Stimulated activated CD8-positive, alpha-beta memory T cell treated with anti-CD3 and anti-CD28 coated beads, Interleukin-12 subunit alpha, Interleukin-12 subunit beta, amount 100 ng/mL, for 24 hours (primary cell): ENCODE results near the gene BARD1.
"Not testable (repeated sequence)": the region's sequence is repeated elsewhere in the genome, so short reads cannot be mapped to it uniquely, and the experiment has no call there.

Experiments used
- DNase-seq: peaks from one replicate; pipeline ENCODE4 v3.0.0-alpha.2; 2020; ENCODE audit errors: extremely low read depth

Gene BARD1

DNA sequence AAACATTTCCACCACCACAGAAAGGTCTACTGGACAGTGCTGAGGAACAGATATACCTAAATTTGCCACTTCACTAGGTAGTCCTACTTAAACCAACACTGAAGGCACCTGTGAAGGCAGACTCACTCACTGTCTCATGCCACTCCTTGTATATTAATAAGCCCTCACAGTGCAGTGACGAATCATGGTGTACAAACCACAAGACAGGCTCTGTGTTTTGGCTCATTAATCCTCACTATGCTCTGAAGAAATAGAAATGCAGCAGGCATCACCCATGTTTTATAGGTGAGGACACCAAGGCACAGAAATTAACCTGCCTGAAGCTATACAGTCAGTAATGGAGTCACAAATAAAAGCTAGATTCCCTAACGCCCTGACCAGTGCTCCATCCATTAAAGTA is 44.3 kb downstream of the BARD1 start:
- DNase-seq: no peak

DNA sequence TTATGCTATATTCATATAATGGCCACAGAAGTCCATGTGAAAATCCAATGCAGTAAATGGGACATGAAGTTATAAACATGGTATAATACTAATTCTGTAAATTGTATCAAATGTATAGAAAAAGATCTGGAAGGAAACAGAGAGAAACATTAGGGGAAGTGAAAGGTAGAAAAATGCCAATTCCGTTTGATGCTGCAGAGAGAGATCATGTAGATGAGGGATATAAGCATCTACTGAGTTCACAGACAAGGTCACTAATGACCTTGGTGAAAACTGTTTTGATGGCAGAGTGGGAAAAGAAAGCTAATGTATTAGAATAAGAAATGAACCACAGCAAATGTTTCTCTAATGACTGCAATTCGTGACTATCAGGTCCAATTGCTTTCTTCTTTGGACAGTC is 56.0 kb downstream of the BARD1 start:
- no peak for DNase-seq

DNA sequence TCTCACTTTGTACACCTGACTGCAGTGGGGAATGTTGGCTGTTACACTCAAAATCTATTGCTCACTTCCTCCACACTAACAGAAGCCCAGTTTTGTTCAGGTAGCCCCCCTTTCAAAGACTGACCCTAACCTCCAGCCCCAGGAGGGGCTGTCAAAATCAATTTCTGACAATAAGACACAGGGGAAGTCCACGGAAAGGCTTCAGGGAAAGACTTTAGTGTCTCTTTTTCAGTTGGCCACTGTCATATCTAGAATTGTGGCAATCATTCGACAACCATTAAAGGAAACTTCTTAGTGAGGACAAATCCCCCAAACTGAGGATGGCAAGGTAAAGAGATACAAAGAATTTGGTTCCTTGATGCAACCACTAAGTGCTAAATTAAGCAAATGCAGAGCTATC is 59.0 kb downstream of the BARD1 start:
- DNase-seq: no peak

DNA sequence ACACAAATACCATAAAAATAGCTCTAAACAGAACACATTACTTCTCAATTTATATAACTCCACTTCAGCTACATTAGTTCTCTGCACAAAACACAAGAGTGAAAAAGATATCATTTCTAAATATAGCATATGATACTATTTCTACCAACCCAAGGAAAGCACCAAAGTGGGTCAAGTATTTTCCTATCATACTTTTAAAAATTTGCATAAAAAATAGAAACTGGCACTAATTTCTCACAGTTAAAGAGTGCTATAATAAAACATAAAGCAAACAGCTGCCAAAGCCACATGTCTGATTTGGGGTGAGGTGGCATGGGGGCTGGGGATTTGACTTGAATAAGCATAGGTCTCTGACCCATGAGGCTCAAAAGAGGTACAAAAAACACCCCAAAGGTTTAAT is 61.5 kb downstream of the BARD1 start:
- no peak for DNase-seq

DNA sequence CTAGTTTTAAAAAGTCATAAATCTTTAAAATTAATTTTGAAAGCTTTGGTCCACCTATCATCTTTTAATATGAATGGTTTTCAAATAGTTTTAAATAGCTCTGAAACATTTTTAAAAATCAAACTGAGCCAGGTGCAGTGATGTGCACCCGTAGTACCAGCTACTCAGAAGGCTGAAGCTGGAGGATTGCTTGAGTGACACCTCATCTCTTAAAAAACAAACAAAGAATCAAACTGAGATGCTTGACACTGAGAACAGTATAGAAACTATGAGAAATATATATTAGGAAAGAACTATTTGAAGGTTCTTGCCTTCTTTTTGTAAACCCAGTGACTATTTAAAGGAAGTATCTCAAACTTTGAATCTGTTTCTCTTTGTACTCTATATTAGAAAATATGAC is 67.4 kb downstream of the BARD1 start:
- DNase-seq: no peak

DNA sequence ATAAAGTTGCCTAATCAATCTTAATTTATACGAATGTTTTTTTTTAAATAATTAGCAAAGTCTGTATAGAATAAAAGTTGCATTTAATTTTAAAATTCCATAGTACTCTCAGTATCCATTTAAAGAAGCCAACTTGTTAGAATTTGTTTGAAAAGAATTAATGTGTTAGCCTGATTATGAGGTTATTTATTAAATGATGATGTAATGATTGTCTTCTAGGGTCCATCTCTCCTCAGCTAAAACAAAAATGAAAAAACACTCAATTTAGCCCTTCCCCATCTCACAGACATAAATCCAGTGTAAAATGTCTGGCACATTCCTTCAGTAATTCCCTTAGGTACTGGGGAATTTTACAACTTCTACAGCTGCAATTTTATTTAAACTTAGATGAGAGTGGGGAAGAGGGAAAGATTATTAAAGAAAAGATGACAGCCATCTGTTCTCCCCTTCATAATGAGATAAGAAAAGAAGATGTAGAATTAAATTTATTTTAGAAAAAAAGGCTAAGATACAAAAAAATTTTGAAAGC is 68.6 kb downstream of the BARD1 start:
- DNase-seq: no peak

DNA sequence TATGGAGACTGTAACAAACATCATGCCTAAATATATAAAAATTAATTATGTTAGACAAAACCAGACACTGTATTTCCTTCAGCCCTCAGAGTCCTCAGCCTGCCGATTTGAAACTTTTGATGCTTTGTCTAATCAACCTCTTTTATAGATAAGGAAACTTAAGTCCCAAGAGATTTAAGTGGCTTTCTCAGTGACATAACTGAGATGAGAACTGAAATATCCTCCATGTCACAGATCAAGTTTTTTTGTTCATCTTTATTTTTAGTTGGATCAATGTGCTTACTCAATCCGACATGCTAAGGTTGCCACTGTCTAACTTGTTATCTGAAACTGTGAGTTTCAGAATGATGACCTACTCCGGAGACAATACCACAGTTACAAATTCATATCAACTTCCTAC is 72.3 kb downstream of the BARD1 start:
- DNase-seq: no peak

DNA sequence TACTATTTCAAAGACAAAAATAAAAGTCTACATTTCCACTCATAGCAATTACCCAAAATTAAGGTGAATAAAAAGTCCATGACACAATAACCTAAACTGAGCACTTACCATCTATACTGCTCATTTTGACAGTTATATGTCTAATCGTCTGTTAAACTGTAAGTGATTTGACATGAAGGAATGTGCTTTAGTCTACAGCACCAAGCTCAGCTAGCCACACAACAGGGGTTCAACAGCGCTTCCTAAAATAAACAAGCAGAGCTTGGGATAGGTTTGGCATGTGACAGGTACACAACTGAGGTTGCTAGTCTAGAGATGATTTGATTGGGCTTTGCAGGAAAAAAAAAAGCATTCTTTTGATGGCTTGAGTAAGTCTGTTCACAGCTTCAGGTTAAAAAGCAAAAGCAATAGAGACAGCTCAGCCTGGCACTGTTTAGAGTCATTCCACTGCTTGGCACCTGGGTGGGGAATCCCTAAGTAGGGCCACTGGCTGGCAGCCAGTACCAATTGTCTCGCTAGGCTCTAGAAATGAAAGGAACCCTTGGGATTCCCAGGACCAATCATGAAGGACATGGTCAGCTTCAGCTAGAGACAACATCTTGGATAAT is 78.6 kb downstream of the BARD1 start:
- DNase-seq: no peak

DNA sequence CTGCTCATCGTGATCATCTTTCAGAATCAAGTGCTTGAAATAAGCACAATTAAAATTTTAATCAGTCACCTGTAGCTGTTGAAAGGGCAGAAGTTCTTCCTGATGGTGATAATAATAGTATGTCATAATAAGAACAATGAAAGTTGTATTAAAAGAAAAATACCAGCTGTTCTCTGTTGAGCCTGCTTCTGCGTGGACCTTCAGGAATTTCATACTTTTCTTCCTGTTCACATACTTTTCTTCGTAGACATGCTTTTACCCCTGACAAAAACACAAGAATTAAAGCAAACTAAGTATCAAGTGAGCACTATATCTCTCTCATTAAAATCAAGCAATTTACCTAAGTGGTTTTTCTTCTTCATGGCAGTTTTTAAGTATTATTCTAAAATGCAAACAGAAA is 79.2 kb downstream of the BARD1 start:
- DNase-seq: no peak

DNA sequence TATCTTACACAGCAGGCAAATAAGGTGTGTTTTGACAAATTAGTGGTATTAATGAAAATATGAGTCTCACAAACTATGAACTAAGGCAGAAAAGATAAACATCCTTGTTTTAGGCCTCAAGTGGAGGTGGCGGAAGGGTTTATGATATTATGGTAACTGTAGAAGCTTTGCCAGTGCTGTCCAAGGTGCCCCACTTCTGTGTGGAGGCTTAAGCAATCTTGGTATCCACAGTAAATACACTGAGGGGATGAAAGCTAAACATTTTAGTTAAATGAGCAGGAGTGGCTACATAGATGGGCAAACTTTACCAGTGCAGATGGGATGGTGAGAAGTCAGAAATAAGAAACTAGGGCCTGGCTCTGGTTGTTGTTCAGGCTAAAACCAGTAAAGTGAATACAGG is 84.7 kb downstream of the BARD1 start:
- DNase-seq: no peak

DNA sequence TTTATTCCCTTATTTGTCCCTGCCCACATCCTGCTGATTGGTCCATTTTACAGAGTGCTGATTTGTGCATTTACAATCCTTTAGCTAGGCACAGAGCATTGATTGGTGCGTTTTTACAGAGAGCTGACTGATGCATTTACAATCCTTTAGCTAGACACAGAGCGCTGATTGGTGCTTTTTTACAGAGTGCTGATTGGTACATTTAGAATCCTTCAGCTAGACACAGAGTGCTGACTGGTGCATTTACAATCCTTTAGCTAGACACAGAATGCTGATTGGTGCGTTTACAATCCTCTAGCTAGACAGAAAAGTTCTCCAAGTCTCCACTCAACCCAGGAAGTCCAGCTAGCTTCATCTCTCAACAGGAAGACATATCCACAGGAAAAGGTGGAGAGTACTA is 91.6 kb downstream of the BARD1 start:
- DNase-seq: not testable (repeated sequence)

DNA sequence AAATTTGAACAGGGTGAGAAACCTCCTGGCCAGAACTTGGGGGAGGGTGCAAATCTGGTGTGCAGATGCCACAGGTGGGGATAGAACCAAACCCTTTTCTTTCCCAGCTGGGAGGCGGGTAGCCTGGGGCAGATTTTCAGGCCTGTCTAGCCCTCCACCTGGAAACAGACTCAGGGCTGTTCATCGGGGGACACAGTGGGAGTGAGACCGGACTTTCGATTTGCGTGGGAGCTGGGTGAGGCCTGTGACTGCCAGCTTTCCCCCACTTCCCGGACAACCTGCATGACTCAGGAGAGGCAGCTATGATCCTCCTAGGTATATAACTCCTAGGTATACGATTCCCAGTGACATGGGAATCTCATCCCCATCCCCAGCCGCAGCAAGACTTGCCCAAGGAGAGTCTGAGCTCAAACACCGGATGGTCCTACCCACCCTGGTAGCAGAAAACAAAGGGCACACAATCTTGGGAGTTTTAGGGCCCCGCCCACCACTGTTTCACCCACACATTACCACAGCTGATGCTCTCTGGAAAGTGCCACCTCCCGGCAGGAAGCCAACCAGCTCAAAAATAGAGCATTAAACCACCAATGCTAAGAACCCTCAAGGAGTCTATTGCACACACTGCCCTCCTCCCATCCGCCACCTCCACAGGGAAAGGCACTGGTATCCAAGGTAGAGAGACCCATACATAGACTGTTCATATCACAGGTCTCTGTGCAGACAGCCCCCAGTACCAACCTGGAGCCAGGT is 92.5 kb downstream of the BARD1 start:
- DNase-seq: no peak

DNA sequence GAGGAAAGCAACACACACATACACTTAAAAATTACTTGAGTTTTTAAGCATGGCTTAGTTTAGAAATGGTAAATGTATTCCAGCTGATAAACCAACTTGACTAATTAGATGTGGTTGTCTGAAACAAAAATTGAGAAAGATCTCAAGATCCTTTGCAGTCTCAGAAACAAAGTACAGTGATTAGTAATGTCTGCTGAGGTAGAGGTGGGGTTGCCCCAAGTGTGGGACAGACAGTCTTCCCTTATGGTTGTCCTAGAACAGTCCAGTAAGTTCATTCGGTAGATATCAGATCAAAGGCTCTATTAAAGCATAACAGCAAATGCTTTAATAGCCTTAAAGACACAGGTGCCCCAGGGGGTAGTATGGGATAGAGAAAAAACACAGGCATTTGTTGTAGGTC is 94.5 kb downstream of the BARD1 start:
- DNase-seq: no peak

DNA sequence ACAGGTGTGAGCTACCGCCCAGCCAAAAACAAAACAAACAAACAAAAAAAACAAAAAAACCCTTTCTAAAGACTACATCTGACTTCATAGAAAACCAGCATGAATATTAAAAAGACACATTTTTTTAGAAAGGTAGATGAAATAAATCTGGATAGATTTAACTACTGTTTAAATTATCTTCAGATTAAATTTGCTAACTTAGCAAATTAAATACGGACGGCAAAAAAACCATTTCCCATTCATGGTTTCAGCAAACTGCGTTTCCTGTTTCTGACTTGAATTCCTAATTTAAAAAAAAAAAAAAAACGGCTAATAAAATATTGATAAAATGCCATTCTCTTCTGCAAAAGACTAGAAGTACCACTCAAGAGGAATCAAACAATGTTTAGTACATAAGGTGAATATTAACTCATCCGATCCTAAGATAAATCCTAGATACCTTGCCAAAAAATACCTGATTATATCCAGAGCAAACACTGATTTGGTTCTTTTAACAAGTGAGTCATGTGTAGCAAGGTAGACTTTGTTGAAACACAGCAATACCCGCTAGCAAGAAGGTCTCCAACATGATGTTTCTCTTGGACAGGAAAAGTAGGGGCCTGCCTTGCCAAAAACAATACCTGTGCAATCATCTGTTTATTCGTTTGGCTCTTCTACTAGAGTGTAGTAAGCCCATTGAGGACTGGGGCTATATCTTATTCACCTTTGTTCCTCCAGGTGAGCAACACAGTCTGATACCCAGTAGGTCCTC is 96.2 kb downstream of the BARD1 start:
- no peak for DNase-seq

DNA sequence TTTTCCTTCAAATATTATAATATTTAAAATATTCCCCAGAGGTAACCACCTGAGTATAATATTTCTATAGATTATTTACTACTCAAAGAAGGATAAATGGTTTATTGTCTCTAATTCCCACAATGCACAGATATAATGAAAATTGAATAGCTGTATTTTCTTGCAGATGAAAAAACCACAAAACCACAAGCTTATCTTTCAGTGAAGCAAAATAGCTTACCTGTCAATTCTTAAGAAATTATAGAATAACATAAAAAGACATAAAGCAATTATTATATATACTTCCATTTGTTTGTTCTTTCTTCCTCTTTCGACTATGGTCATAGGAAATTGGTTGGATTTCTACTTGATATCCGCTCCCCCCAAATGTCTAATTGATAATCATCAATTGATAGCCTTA is 98.8 kb downstream of the BARD1 start:
- no peak for DNase-seq

DNA sequence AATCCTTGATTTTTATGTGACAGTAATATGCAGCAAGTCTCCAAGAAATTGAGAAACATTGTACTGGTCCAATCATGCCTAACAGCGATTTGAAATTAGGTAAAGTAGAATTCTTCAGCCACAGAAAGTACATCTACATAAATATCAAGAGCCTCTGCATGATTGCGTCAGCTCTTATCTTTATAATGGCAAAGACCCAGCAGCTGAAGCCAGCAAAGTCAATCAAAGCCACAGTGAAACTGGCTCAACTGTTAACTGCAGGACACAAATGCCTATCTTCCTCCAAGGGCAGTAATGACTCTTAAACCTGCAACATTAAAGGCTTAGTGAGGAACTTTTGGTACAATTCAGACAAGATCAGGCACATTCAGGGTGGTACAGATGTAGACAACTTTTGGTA is 102.5 kb downstream of the BARD1 start:
- DNase-seq: no peak

DNA sequence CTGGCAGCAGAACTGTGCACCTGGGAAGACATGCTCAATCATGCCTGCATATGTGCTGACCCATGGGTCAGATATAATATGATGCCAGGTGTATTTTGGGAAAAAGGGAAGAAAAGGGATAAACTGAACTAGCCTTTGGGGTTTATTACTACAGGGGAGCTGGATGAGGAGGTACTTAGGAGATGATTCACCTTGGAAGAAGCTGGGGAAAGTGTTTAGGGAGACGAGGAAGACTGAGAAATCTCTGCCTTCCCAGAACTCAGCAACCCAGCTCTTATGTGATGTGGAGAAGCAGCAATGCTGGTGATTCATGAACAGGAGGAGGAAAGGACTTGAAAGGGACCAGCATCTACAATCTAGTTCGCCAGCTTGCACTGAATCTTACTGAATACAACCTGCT is 110.2 kb downstream of the BARD1 start:
- DNase-seq: no peak

DNA sequence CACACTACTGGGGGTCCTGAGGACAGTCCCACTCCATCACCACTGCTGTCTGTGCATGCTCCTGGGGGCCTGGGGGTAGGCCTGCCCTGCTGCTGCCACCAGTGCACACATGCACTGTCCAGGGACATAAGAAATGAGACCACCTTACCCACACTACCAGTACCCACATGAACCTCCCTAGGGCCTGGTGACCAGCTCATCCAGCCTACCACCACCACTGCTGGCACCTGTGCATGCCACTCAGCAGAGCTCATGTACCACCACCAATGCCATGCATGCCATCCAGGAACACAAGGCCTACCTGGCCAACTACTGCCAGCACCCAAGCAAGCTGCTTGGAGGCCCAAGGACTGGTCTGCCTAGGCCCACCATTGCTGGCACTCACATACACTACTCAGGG is 112.8 kb downstream of the BARD1 start:
- no peak for DNase-seq

DNA sequence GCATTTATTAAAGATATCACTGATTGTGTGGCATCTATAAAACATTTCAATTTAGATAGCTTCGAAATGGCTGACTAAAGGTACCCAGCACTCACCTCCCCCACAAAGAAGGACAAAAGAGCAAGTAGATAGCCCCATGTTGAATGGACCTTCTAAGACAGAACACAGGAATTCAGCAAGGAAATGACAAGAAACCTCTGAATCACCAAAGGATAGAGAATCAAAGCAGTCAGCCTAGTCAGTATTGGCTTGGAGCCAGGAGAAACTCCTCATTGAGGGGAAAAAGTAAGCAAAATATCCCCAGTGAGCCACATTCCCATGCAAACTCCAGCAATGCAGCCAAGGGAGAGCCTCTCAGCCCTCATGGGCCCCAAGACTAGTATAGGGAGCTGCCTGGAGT is 113.7 kb downstream of the BARD1 start:
- DNase-seq: no peak

DNA sequence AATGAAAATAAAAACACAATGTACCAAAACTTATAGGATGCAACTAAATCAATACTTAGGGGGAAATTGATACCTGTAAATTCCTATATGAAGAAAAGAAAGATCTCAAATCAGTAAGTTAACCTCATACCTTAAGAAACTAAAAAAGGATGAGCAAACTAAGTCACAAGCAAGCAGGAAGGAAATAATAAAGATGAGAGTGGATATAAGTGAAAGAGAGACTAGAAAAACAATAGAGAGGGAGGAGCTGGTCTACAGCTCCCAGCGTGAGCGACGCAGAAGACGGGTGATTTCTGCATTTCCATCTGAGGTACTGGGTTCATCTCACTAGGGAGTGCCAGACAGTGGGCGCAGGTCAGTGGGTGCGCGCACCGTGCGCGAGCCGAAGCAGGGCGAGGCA is 125.9 kb downstream of the BARD1 start:
- not testable (repeated sequence) for DNase-seq

DNA sequence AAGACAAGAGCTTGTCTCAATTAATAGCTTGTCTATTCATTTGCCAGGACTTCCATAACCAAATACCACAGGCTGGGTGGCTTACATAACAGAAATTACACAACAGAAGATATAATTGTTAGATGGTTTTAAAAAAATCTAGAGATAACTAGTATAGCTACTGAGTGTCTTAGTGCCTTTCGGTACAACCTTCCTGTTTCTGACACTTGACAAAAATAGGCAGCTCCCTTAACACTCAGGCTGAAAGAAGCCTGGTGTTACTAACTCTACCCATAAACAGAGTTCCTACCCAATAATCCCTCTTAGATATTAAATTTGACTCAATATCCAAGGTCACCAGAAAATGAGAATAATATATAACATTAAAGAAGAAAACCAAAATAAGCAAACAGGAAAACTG is 129.7 kb downstream of the BARD1 start:
- DNase-seq: no peak

DNA sequence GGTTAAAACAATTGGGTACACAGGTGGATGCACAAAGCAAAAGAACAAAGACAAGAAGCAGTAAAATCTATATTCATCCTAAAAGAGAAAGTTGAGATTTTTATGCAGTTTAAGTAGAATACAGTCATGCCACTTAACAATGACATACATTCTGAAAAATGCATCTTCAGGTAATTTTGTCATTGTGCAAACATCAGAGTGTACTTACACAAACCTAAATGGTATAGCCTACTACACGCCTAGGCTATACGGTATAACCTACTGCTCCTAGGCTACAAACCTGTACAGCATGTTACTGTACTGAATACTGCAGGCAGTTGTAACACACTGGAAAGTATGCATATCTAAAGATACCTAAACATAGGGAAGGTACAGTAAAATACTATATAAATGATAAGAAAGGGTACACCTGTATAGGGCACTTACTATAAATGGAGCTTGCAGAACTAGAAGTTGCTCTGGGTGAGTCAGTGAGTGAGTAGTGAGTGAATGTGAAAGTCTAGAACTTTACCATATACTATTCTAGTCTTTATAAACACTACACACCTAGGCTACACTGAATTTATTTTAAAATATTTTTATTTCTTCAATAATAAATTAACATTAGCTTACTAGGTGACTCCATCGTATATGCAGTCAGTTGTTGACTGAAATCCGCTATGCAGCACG is 132.9 kb downstream of the BARD1 start:
- DNase-seq: no peak
